Adrenal gland (tissue), 12 donors: ENCODE results near the gene SH3BP5L. TPM values are rescaled to one million over a fixed set of nuclear protein-coding genes. Genes with fewer than 3 reads are reported as not detected.

Experiments used
- DNase-seq, 7 donors: peaks; one replicate each; pipeline ENCODE4 v3.0.0-alpha.2; 2019 to 2020
- H3K27ac ChIP-seq, 5 donors: fragments of 200-600 bp; sonication (generic) in 4 of 5; 1 replicate in 3 of 5; 2 replicates in 2 of 5; pipeline versions ENCODE4 v1.5.1 to v1.8.0; 2016 to 2020; ENCODE audit warnings: mild to moderate bottlenecking in 1 of 5
- H3K27me3 ChIP-seq: fragments of 200-600 bp; 2 replicates; pipeline ENCODE4 v1.8.0; 2021
- H3K36me3 ChIP-seq, 2 donors: fragments of 200-600 bp; replicated peaks in 1 of 2; 1 replicate in 1 of 2; 2 replicates in 1 of 2; pipeline versions ENCODE4 v1.5.1 to v1.8.0; 2018 to 2022
- H3K4me1 ChIP-seq, 2 donors: fragments of 200-600 bp; replicated peaks in 1 of 2; 1 replicate in 1 of 2; 2 replicates in 1 of 2; pipeline versions ENCODE4 v1.5.1 to v1.8.0; 2018 to 2021
- H3K4me3 ChIP-seq, 4 donors: fragments of 200-600 bp; sonication (generic) in 3 of 4; one replicate each; pipeline ENCODE4 v1.5.1; 2016 to 2018
- H3K9me3 ChIP-seq, 3 donors: fragments of 200-600 bp; sonication (generic) in 1 of 3; replicated peaks in 1 of 3; 1 replicate in 2 of 3; 2 replicates in 1 of 3; pipeline versions ENCODE4 v1.5.1 to v1.8.0; 2016 to 2021
- CTCF ChIP-seq, 6 experiments: fragments of 450-650 bp in 4 of 6; fragments of 200-600 bp in 2 of 6; sonication (generic) in 1 of 6; IDR thresholded peaks; 1 replicate in 5 of 6; 2 replicates in 1 of 6; pipeline versions ENCODE4 v1.5.1 to v1.8.0; 2016 to 2021; ENCODE audit warnings: antibody characterized with exemption in 6 of 6, mild to moderate bottlenecking in 2 of 6, moderate library complexity in 1 of 6
- POLR2A ChIP-seq, 2 donors: fragments of 450-650 bp; IDR thresholded peaks; one replicate each; pipeline ENCODE4 v1.6.1; 2017; ENCODE audit warnings: antibody characterized with exemption in 2 of 2, mild to moderate bottlenecking in 2 of 2, moderate library complexity in 1 of 2
- WGBS, 4 donors: extraction: QIAGEN DNeasy Blood & Tissue Kit in 2 of 4; methylation state at CpG; one replicate each; pipeline versions ENCODE4 v1.1.5 to v1.1.7; 2013 to 2017; 5-methylcytosine and 5-hydroxymethylcytosine counted together
- intact Hi-C, 2 donors: fragments of 100-400 bp; cut with DNase I; formaldehyde crosslinking; loops; one replicate each; pipeline versions ENCODE4 v1.14.1 to v1.15.0; 2022 to 2023
- polyA plus RNA-seq, 3 donors: library from polyadenylated mRNA; stranded (reverse); fragments of 200-250 nt in 2 of 3; fragments of 350-450 nt in 1 of 3; fragmentation: Illumina TruSeq in 1 of 3; extraction: RNeasy Lipid Tissue Mini Kit (QIAGEN cat#74804) in 1 of 3; gene quantifications; one replicate each; pipeline ENCODE4 v1.2.3, GENCODE V29; 2013 to 2014
- total RNA-seq, 9 donors: library from RNA; depleted of rRNA in 4 of 9; stranded (reverse); fragments of >200 nt in 4 of 9; fragments of 120-200 nt in 1 of 9; fragmentation: NEBNext Ultra II Directional in 1 of 9; extraction: Animal tissue kit (Norgen Biotek cat#: 25700) in 1 of 9; gene quantifications; one replicate each; pipeline versions ENCODE4 v1.1.0 to v1.2.4, GENCODE V29; 2013 to 2023
- donor health status: healthy with polysubstance abuse.
- donor health status: Bipolar disorder and iron deficiency.
- donor health status: DM: yes; HTN: yes; CAD: no.
- donor health status: DM: no; HTN: no; CAD: no.
- donor health status: DM: no; HTN: no; CAD: no.
- donor health status: DM: yes; HTN: yes; CAD: no.

SH3BP5L gene
- total and polyA plus RNA-seq, 12 donors, result 15.4 to 36.9 (median 26.5) TPM

GRCh38 chr1:248818505-248819374 is 7.0 kb downstream of the SH3BP5L start:
- intact Hi-C loops, result no loop called here
- TF ChIP-seq POLR2A (IDR thresholded peaks at IDR 0.05) (no peak), CTCF (IDR thresholded peaks at IDR 0.05) (no peak)
- Histone ChIP-seq H3K4me3 (no peak overlapping the region), H3K27ac (no peak overlapping the region), H3K9me3 (no peaks in the 10 kb centered on the region), H3K27me3 (no peaks in the 10 kb centered on the region), H3K4me1 (peaks cover 18 to 39% of the 10 kb centered on the region in 2 donors), H3K36me3 (peaks cover 0 to 45% of the 10 kb centered on the region in 2 donors)
- 73 to 81% (median 80%) methylated on average over 5 of the region's 5 CpGs for WGBS, 4 donors
- DNase-seq, result peak in 1 of 7 donors; percentile 48

- Histone ChIP-seq H3K4me3 (no peak overlapping the region), H3K27me3 (no peaks in the 10 kb centered on the region), H3K36me3 (peaks cover 0 to 55% of the 10 kb centered on the region in 2 donors), H3K4me1 (peaks cover 4 to 22% of the 10 kb centered on the region in 2 donors), H3K9me3 (no peaks in the 10 kb centered on the region), H3K27ac (no peak overlapping the region)
- no peak for TF ChIP-seq CTCF (IDR thresholded peaks at IDR 0.05)
- no peak for TF ChIP-seq POLR2A (IDR thresholded peaks at IDR 0.05)
- no peak for DNase-seq
- intact Hi-C loops, result no loop called here
- 66 to 87% (median 69%) methylated on average over 5 to 6 of the region's 6 CpGs for WGBS, 4 donors
These were observed 8.7 kb downstream of the SH3BP5L start for GRCh38 chr1:248817065-248817464.

- Histone ChIP-seq H3K27ac (no peak overlapping the region), H3K9me3 (no peaks in the 10 kb centered on the region), H3K4me1 (peaks cover 4 to 14% of the 10 kb centered on the region in 2 donors), H3K36me3 (peaks cover 0 to 62% of the 10 kb centered on the region in 2 donors), H3K4me3 (no peak overlapping the region), H3K27me3 (no peaks in the 10 kb centered on the region)
- TF ChIP-seq CTCF (IDR thresholded peaks at IDR 0.05), result no peak
- intact Hi-C loops, result no loop called here
- no peak for DNase-seq
- WGBS, 4 donors, result 83 to 93% (median 89%) methylated on average over 13 of the region's 13 CpGs
These were observed 9.5 kb downstream of the SH3BP5L start for GRCh38 chr1:248816042-248816851.

- Histone ChIP-seq H3K9me3 (no peaks in the 10 kb centered on the region), H3K4me3 (no peak overlapping the region), H3K36me3 (peaks cover 0 to 60% of the 10 kb centered on the region in 2 donors), H3K27me3 (no peaks in the 10 kb centered on the region), H3K4me1 (peaks cover 0 to 15% of the 10 kb centered on the region in 2 donors), H3K27ac (no peak overlapping the region)
- DNase-seq, result no peak
- WGBS, 4 donors, result 82 to 87% (median 85%) methylated on average over 10 of the region's 10 CpGs
- TF ChIP-seq CTCF (IDR thresholded peaks at IDR 0.05) (no peak), POLR2A (IDR thresholded peaks at IDR 0.05) (no peak)
- intact Hi-C loops, result no loop called here
These were observed 10.2 kb downstream of the SH3BP5L start for GRCh38 chr1:248815407-248816034.
